HepG2 (cell line): ENCODE measurements around the gene TRUB1. TPM values are rescaled to one million over a fixed set of nuclear protein-coding genes. Genes with fewer than 3 reads are reported as not detected.
A peak's percentile ranks its signal among the peaks of the same experiment; 100 is the strongest.

Source experiments
- AFF4 ChIP-seq: sonication (generic); formaldehyde crosslinking; IDR thresholded peaks from 2 replicates; pipeline ENCODE4 v1.4.0; 2020; ENCODE audit warnings: missing genetic modification reagents
- HOXA9 ChIP-seq: sonication (generic); formaldehyde crosslinking; IDR thresholded peaks from 2 replicates; pipeline ENCODE4 v1.8.1; 2022; ENCODE audit warnings: missing genetic modification reagents, mild to moderate bottlenecking, moderate library complexity, borderline replicate concordance
- JDP2 ChIP-seq: sonication (generic); formaldehyde crosslinking; IDR thresholded peaks from 2 replicates; pipeline ENCODE4 v1.8.1; 2022; ENCODE audit warnings: missing genetic modification reagents, borderline replicate concordance
- MEIS1 ChIP-seq: sonication (generic); formaldehyde crosslinking; IDR thresholded peaks from 2 replicates; pipeline ENCODE4 v1.9.0; 2021; ENCODE audit warnings: mild to moderate bottlenecking, missing genetic modification reagents, moderate library complexity, borderline replicate concordance
- MLX ChIP-seq: IDR thresholded peaks from 2 replicates; pipeline ENCODE4 v1.6.1; 2016
- NR2F1 ChIP-seq, 2 experiments: fragments of 450-650 bp in 1 of 2; formaldehyde crosslinking in 1 of 2; IDR thresholded peaks; 2 replicates each; pipeline versions ENCODE4 v1.5.0 to v1.6.1; 2016 to 2020; ENCODE audit warnings: mild to moderate bottlenecking in 1 of 2, missing compliant biosample characterization in 1 of 2, missing genetic modification reagents in 1 of 2, moderate library complexity in 1 of 2
- PRMT3 ChIP-seq: sonication (generic); formaldehyde crosslinking; IDR thresholded peaks from 2 replicates; pipeline ENCODE4 v1.8.1; 2022; ENCODE audit warnings: low read depth, mild to moderate bottlenecking, moderate library complexity, missing genetic modification reagents, borderline replicate concordance
- SP140L ChIP-seq: sonication (generic); formaldehyde crosslinking; IDR thresholded peaks from 2 replicates; pipeline ENCODE4 v1.4.0; 2020; ENCODE audit warnings: missing genetic modification reagents, borderline replicate concordance
- TFDP1 ChIP-seq: IDR thresholded peaks from 2 replicates; pipeline ENCODE4 v1.6.1; 2016; ENCODE audit warnings: missing compliant biosample characterization, missing genetic modification reagents, borderline replicate concordance
- ZBTB1 ChIP-seq: sonication (generic); formaldehyde crosslinking; IDR thresholded peaks from 2 replicates; pipeline ENCODE4 v1.4.0; 2020; ENCODE audit warnings: missing genetic modification reagents, borderline replicate concordance
- ZBTB4 ChIP-seq: sonication (generic); formaldehyde crosslinking; IDR thresholded peaks from 2 replicates; pipeline ENCODE4 v1.4.0; 2020; ENCODE audit warnings: missing genetic modification reagents, mild to moderate bottlenecking, borderline replicate concordance
- ZNF263 ChIP-seq: sonication (generic); formaldehyde crosslinking; IDR thresholded peaks from 2 replicates; pipeline ENCODE4 v1.4.0; 2020; ENCODE audit warnings: missing genetic modification reagents
- ZNF33A ChIP-seq: sonication (generic); formaldehyde crosslinking; IDR thresholded peaks from 2 replicates; pipeline ENCODE4 v1.5.1; 2020; ENCODE audit warnings: missing genetic modification reagents, mild to moderate bottlenecking, moderate library complexity, borderline replicate concordance
- ZNF468 ChIP-seq: sonication (generic); formaldehyde crosslinking; IDR thresholded peaks from 2 replicates; pipeline ENCODE4 v1.8.0; 2022; ENCODE audit warnings: mild to moderate bottlenecking, moderate library complexity, missing genetic modification reagents
- ZNF547 ChIP-seq: sonication (generic); formaldehyde crosslinking; IDR thresholded peaks from 2 replicates; pipeline ENCODE4 v1.5.1; 2020; ENCODE audit warnings: mild to moderate bottlenecking, missing genetic modification reagents
- ZNF580 ChIP-seq: IDR thresholded peaks from 2 replicates; pipeline ENCODE4 v1.6.1; 2016; ENCODE audit warnings: low read depth, borderline replicate concordance
- ZNF747 ChIP-seq: sonication (generic); formaldehyde crosslinking; IDR thresholded peaks from 2 replicates; pipeline ENCODE4 v1.8.1; 2023; ENCODE audit warnings: missing genetic modification reagents, mild to moderate bottlenecking, borderline replicate concordance
- ZNF775 ChIP-seq: sonication (generic); formaldehyde crosslinking; IDR thresholded peaks from 2 replicates; pipeline ENCODE4 v1.4.0; 2020; ENCODE audit warnings: missing genetic modification reagents, mild to moderate bottlenecking, moderate library complexity, borderline replicate concordance
- polyA plus RNA-seq, 8 experiments: library from polyadenylated mRNA; depleted of rRNA in 3 of 8; stranded (reverse) in 7 of 8; unstranded in 1 of 8; fragments of >200 nt; fragmentation: Illumina TruSeq in 4 of 8; extraction: Trizol in 4 of 8; gene quantifications; 2 replicates each; pipeline versions ENCODE4 v1.2.1 to v1.2.3, GENCODE V29; 2011 to 2016; ENCODE audit warnings: low read depth in 4 of 8, missing spikeins in 1 of 8, mixed read lengths in 1 of 8; ENCODE audit not compliant: insufficient read depth in 1 of 8
- total RNA-seq, 5 experiments: library from RNA; depleted of rRNA; stranded (reverse); fragments of >200 nt; fragmentation: Illumina TruSeq; extraction: Trizol; gene quantifications; 2 replicates each; pipeline ENCODE4 v1.2.3, GENCODE V29; 2016; ENCODE audit warnings: low read depth in 1 of 5

Gene TRUB1
- total and polyA plus RNA-seq, 2 of the 13 experiments (the other 11 are each of a cell fraction or from before 2014, with no cell fraction given): 10.6 to 38.9 TPM

GRCh38 chr10:114937962-114938855 is at the start of gene TRUB1 (continued):
- TF ChIP-seq ZBTB1 (CRISPR knock-in tag) (no peak), ZNF33A (no peak), ZNF580 (CRISPR knock-in tag) (peak; percentile 89; the same call in 1 of the 2 replicates), JDP2 (CRISPR knock-in tag) (no peak), TFDP1 (CRISPR knock-in tag) (no peak), MLX (CRISPR knock-in tag) (no peak), ZNF775 (CRISPR knock-in tag) (0 out of 2 replicates have a peak, but pooled peaks have one; percentile 21), ZNF263 (CRISPR knock-in tag) (no peak), PRMT3 (no peak), ZNF547 (CRISPR knock-in tag) (peak; percentile 60; the same call in 1 of the 2 replicates), AFF4 (CRISPR knock-in tag) (peak; percentile 38; the same call in 1 of the 2 replicates), HOXA9 (CRISPR knock-in tag) (no peak), ZNF468 (CRISPR knock-in tag) (no peak), NR2F1 (CRISPR knock-in tag; IDR thresholded peaks at IDR 0.05) (no peak), ZBTB4 (CRISPR knock-in tag) (peak; percentile 45; the same call in 1 of the 2 replicates), SP140L (CRISPR knock-in tag) (no peak), ZNF747 (CRISPR knock-in tag) (no peak), MEIS1 (CRISPR knock-in tag) (0 out of 2 replicates have a peak, but pooled peaks have one; percentile 58)
